HG03571 (cell line): ENCODE results near the gene SBF2.

ENCODE experiments used
- ATAC-seq: cut with Tn5 transposase; IDR thresholded peaks from one replicate; pipeline ENCODE4 v1.9.1; 2021; ENCODE audit not compliant: unreplicated experiment

SBF2 gene

GRCh38 chr11:9784602-9785315 is 509.3 kb downstream of the SBF2 start:
- no peak for ATAC-seq

- no peak for ATAC-seq
Measured at GRCh38 chr11:9783986-9784385, 510.0 kb downstream of the SBF2 start.

GRCh38 chr11:9780929-9781328 is 513.1 kb downstream of the SBF2 start:
- no peak for ATAC-seq

- ATAC-seq: no peak
Measured at GRCh38 chr11:9777525-9777924, 516.5 kb downstream of the SBF2 start.

GRCh38 chr11:9777066-9777465 is 517.0 kb downstream of the SBF2 start:
- no peak for ATAC-seq

- no peak for ATAC-seq
Measured at GRCh38 chr11:9776203-9776602, 517.8 kb downstream of the SBF2 start.

GRCh38 chr11:9775398-9775779 is 518.6 kb downstream of the SBF2 start:
- ATAC-seq: no peak

- no peak for ATAC-seq
Measured at GRCh38 chr11:9774591-9775397, 519.2 kb downstream of the SBF2 start.

GRCh38 chr11:9774109-9774508 is 519.9 kb downstream of the SBF2 start:
- ATAC-seq: no peak

- no peak for ATAC-seq
Measured at GRCh38 chr11:9773524-9773923, 520.5 kb downstream of the SBF2 start.

- ATAC-seq: no peak
Measured at GRCh38 chr11:9772218-9772617, 521.8 kb downstream of the SBF2 start.

GRCh38 chr11:9771071-9771511 is 522.9 kb downstream of the SBF2 start:
- no peak for ATAC-seq

GRCh38 chr11:9769621-9770020 is 524.4 kb downstream of the SBF2 start:
- ATAC-seq: no peak

- ATAC-seq: no peak
Measured at GRCh38 chr11:9765320-9766101, 528.5 kb downstream of the SBF2 start.

GRCh38 chr11:9763301-9763700 is 530.7 kb downstream of the SBF2 start:
- ATAC-seq: no peak

GRCh38 chr11:9762531-9762930 is 531.5 kb downstream of the SBF2 start:
- no peak for ATAC-seq

- no peak for ATAC-seq
Measured at GRCh38 chr11:9761441-9761945, 532.5 kb downstream of the SBF2 start.

- no peak for ATAC-seq
Measured at GRCh38 chr11:9760193-9760575, 533.8 kb downstream of the SBF2 start.

GRCh38 chr11:9759519-9760192 is 534.4 kb downstream of the SBF2 start:
- ATAC-seq: peak; percentile 33

- ATAC-seq: peak; percentile 22
Measured at GRCh38 chr11:9758637-9759518, 535.1 kb downstream of the SBF2 start.
